Spinal cord (tissue), 10 donors: Measurements from ENCODE around the gene COL24A1. TPM values are rescaled to one million over a fixed set of nuclear protein-coding genes. Genes with fewer than 3 reads are reported as not detected.

Experiments
- DNase-seq, 6 donors: peaks; one replicate each; pipeline versions ENCODE4 v3.0.0 to v3.0.0-alpha.2; 2013 to 2015; ENCODE audit warnings: low spot score in 6 of 6, low read depth in 4 of 6
- H3K27ac ChIP-seq: one replicate; pipeline ENCODE4 v1.5.1; 2013; ENCODE audit warnings: low read depth, low read length, control low read depth
- H3K27me3 ChIP-seq: one replicate; pipeline ENCODE4 v1.6.1; 2013; ENCODE audit warnings: low read length; ENCODE audit not compliant: control insufficient read depth, insufficient read depth
- H3K36me3 ChIP-seq: one replicate; pipeline ENCODE4 v1.6.1; 2013; ENCODE audit warnings: low read length; ENCODE audit not compliant: control insufficient read depth, insufficient read depth
- H3K4me1 ChIP-seq: one replicate; pipeline ENCODE4 v1.6.1; 2013; ENCODE audit warnings: low read length; ENCODE audit not compliant: control insufficient read depth, insufficient read depth
- H3K4me3 ChIP-seq: one replicate; pipeline ENCODE4 v1.5.1; 2013; ENCODE audit warnings: low read depth, low read length, control low read depth
- H3K9me3 ChIP-seq: one replicate; pipeline ENCODE4 v1.6.1; 2013; ENCODE audit warnings: low read length; ENCODE audit not compliant: control insufficient read depth, insufficient read depth
- WGBS: methylation state at CpG from one replicate; pipeline ENCODE4 v1.1.5; 2013; ENCODE audit warnings: missing lambda C conversion rate; ENCODE audit not compliant: insufficient coverage; 5-methylcytosine and 5-hydroxymethylcytosine counted together
- polyA plus RNA-seq, 2 donors: library from polyadenylated mRNA; unstranded; fragments of 120-200 nt; gene quantifications; one replicate each; pipeline ENCODE4 v1.2.1, GENCODE V29; 2013; ENCODE audit not compliant: insufficient read length in 2 of 2
- total RNA-seq, 2 donors: library from RNA; depleted of rRNA in 1 of 2; stranded (reverse); fragments of 120-200 nt in 1 of 2; fragments of >200 nt in 1 of 2; gene quantifications; one replicate each; pipeline versions ENCODE4 v1.2.3 to v1.2.4, GENCODE V29; 2013 to 2014
- donor health status: healthy.

Gene COL24A1
- total and polyA plus RNA-seq, 4 donors, result 1.2 to 1.8 (median 1.5) TPM

DNA sequence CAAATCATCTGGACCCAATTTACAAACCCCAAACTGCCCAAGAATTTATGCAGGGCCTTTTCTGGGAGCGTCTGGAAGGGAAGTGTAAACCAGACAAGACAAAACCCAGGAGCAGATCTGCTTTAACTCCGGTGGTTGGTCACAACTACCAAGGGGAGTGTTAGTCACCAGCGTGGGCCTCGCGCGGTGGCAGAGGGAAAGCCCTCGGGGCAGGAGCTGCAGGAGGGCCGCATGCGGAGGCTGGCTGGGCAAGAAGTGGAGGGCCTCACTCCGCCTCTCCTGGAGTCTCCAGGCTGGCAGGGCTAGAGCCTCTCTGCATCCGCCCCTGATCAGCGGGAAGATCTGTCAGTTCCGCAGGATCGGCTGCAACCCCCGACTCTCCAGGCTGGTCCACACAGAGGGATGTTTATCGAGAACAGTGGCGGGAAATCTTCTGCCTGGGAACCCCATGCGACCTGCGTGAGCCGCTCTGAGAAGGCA, 2.0 kb downstream of the COL24A1 start:
- Histone ChIP-seq H3K4me3 (peak overlapping the region; percentile 53), H3K4me1 (peaks cover 24% of the 10 kb centered on the region), H3K27ac (no peak overlapping the region), H3K9me3 (no peaks in the 10 kb centered on the region), H3K36me3 (no peaks in the 10 kb centered on the region), H3K27me3 (peaks cover 24% of the 10 kb centered on the region)
- 17% methylated on average over 20 of the region's 20 CpGs for WGBS
- peak in 1 of 6 donors; percentile 43 for DNase-seq

DNA sequence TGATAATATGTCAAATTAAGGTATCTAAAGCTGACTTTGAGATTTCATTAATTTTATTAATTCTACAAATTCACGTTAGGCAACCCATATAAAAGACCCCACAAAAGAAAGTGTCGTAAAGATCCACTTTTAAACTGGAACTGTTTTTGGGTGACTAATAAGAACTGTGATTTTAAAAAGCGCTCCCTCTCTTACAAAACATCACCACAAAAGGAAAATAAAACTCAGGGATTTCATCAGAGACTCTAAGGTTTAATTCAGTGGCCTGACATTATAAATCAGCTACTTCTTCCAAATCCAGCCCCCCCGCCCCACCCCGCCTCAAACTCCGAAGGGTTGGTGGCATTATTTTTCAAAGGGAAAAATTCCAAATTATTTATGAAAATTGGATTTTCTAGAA, 2.7 kb downstream of the COL24A1 start:
- H3K4me1 ChIP-seq, result peaks cover 24% of the 10 kb centered on the region
- H3K4me3 ChIP-seq, result no peak overlapping the region
- no CpG with 5 or more reads among the region's 6 CpGs for WGBS
- no peaks in the 10 kb centered on the region for H3K9me3 ChIP-seq
- peaks cover 24% of the 10 kb centered on the region for H3K27me3 ChIP-seq
- H3K27ac ChIP-seq, result no peak overlapping the region
- no peak for DNase-seq
- H3K36me3 ChIP-seq, result no peaks in the 10 kb centered on the region

DNA sequence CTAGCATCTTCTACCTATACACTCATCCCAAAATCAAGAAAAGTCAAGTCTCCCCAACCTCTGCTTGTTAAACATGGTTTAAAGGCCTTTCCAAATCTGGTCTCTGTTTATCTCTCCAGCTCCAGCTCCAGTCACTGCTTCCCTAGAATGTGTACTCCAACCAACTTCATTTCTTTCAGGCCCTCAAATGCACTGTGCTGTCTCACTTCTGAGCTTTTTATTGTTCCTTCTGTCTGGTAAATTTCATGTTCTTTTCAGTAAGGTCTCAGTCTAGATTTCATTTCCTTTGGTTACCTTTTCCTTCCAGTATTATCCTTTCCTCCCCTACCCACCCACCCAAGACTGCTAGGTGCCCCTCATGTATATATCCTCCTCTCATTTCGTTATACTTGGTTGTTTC, 3.7 kb downstream of the COL24A1 start:
- Histone ChIP-seq H3K27ac (no peak overlapping the region), H3K9me3 (no peaks in the 10 kb centered on the region), H3K36me3 (no peaks in the 10 kb centered on the region), H3K27me3 (peaks cover 24% of the 10 kb centered on the region), H3K4me3 (no peak overlapping the region), H3K4me1 (peaks cover 24% of the 10 kb centered on the region)
- no CpG with 5 or more reads among the region's 1 CpG for WGBS
- no peak for DNase-seq

DNA sequence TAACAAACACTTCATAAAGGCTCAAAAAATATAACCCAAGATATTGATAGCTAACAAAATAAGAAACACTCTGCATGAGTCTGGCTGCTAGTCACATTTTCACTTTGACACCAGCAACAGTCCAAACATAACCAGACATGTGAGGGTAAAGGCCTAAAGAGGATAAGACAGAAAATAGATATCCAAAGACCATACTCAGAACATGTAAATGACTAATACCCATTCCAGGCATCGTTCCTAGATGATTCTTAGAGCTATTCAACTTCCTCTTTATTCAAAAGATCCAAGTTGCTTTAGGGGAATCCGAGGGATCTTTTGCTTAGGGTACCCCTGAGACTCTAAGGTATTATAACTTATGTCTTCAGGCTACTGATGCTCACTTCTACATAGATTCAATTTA, 5.1 kb downstream of the COL24A1 start:
- H3K4me1 ChIP-seq, result peaks cover 20% of the 10 kb centered on the region
- DNase-seq, result no peak
- H3K36me3 ChIP-seq, result no peaks in the 10 kb centered on the region
- H3K4me3 ChIP-seq, result no peak overlapping the region
- H3K27ac ChIP-seq, result no peak overlapping the region
- H3K9me3 ChIP-seq, result no peaks in the 10 kb centered on the region
- H3K27me3 ChIP-seq, result peaks cover 24% of the 10 kb centered on the region
- no CpG with 5 or more reads among the region's 2 CpGs for WGBS

DNA sequence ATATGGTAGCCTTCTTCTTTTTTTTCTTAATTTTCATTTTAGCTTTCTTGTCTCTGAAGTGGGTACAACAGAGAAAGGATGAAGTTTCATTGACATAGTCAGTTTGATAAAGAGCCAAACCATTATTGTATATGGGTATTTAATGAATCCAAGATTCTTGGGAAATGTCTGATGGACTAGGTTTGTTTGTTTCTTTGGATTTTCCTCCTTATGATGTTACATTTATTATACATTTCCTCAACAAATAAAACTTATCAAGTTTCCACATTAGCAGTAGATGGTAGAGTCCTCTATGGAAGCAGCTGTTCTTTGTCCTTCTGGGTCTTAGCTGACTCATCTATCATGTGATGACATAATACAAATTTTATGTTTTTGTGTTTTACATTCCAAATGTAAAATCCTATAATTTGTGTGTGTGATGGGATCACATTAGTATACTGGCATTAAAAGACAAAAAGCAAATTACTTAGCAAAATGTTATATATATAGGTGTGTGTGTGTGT, 6.0 kb downstream of the COL24A1 start:
- Histone ChIP-seq H3K9me3 (no peaks in the 10 kb centered on the region), H3K27me3 (peaks cover 16% of the 10 kb centered on the region), H3K4me1 (peaks cover 11% of the 10 kb centered on the region), H3K27ac (no peak overlapping the region), H3K4me3 (no peak overlapping the region), H3K36me3 (no peaks in the 10 kb centered on the region)
- DNase-seq, result no peak

DNA sequence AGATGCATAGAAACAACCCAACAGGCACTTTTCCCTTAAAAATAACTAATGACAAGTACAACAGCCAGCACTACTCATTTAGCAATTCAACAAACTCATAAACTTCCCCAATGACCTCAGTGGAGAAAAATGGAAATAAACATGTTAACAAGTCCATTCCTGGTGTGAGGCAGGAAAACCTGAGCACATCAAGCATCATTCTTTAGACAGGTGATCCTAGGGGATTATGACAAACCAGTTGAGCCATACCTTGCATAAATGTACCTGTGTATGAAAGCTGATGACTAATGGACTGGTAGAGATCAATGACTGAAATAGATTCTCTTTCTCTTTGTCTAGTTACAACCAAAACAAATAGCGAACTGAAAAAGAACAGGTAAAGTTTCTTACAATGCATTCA, 7.0 kb downstream of the COL24A1 start:
- DNase-seq, result no peak
- Histone ChIP-seq H3K27ac (no peak overlapping the region), H3K4me3 (no peak overlapping the region), H3K9me3 (no peaks in the 10 kb centered on the region), H3K27me3 (peaks cover 5% of the 10 kb centered on the region), H3K36me3 (no peaks in the 10 kb centered on the region), H3K4me1 (peaks cover 1% of the 10 kb centered on the region)
- WGBS, result 88% methylated on average over 1 of the region's 1 CpG

DNA sequence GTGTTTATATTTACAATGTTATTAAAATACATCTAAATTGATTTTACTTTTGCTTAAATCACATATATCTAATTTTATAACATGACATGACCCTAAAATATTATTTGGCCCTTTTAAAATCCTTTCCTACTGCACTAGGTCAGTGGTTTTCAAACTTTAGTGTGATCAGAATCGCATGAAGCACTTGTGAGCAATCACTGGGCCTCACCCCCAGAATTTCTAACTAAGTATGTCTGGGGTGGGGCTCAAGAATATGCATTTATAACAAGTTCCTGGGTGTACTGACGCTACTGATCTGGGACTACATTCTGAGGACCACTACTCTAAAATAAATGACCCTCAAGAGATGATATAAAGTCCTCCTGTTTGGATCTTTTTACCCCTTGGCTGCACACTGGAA, 8.8 kb downstream of the COL24A1 start:
- no peak for DNase-seq
- Histone ChIP-seq H3K4me3 (no peak overlapping the region), H3K4me1 (no peaks in the 10 kb centered on the region), H3K27ac (no peak overlapping the region), H3K9me3 (no peaks in the 10 kb centered on the region), H3K27me3 (no peaks in the 10 kb centered on the region), H3K36me3 (no peaks in the 10 kb centered on the region)
- no CpG with 5 or more reads among the region's 2 CpGs for WGBS

DNA sequence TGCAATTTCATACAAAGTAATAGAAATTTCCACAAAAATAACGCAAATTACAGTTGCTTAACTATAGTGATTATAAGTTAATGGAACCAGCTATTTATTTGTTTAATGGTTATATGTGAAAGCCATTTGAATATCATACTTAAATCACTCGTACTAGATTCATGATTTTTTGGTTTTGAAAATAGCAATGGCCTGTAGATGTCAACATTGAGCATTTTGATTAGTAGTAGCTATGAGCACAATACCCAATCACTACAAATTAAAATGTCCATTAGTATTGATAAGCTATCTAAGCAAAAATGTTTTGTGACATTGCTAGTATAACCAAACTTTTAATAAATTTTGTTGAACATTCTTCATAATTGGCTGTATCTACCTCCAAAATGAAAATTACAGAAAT, 10.0 kb downstream of the COL24A1 start:
- Histone ChIP-seq H3K27ac (no peak overlapping the region), H3K36me3 (no peaks in the 10 kb centered on the region), H3K4me3 (no peak overlapping the region), H3K9me3 (no peaks in the 10 kb centered on the region), H3K27me3 (no peaks in the 10 kb centered on the region), H3K4me1 (no peaks in the 10 kb centered on the region)
- no peak for DNase-seq
- WGBS, result no CpG with 5 or more reads among the region's 2 CpGs

DNA sequence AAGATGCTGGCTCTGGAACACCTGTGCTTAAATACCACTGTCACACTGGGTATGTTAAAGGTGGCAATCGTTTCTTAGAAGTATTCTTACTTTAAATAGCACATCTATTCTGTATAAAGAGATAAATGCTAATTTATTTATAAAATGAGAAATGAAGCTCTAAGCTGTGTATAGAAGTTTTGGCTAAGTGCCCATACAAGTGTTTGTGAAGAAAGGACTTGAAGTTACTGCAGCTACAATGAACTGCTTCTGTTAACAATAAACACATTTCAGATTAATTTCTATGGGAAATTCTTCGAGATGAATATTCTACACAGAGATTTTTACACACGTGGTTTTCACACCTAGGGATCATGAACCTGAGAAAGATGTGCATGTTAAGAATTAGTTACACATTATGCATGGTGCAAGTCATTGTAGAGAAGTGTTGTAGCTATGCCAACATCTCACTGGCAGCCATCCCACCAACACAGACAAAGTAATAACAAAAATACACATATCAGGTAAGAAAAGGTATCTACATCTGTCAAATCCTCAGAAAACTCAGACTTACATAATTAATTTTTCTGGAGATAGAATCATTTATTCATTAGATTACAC, 16.2 kb downstream of the COL24A1 start:
- H3K36me3 ChIP-seq, result no peaks in the 10 kb centered on the region
- no peaks in the 10 kb centered on the region for H3K9me3 ChIP-seq
- no peaks in the 10 kb centered on the region for H3K4me1 ChIP-seq
- no peaks in the 10 kb centered on the region for H3K27me3 ChIP-seq
- no CpG with 5 or more reads among the region's 3 CpGs for WGBS
- no peak overlapping the region for H3K4me3 ChIP-seq
- no peak overlapping the region for H3K27ac ChIP-seq
- no peak for DNase-seq

DNA sequence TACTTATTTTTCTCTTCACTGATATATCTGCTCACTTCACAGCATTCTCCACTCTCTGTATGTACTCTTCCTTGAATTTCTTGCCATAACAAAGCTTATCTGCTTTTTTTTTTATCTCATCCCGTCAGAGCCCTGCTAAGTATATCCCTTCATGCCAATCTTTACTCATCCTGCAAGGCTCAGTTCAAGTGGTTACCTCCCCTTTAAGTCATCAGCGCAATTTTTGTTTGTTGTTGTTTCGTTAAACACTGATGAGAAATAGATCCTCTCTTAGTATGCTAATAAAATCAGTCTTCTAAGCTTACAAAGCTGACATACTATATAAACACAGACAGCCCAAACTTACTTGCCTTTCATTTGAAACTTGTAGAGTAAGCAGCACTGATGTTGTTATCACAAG, 17.8 kb downstream of the COL24A1 start:
- H3K4me1 ChIP-seq, result no peaks in the 10 kb centered on the region
- WGBS, result no CpG with 5 or more reads among the region's 3 CpGs
- DNase-seq, result no peak

More for the DNA sequence above, 17.8 kb downstream of the COL24A1 start:
- Histone ChIP-seq H3K4me3 (no peak overlapping the region), H3K36me3 (no peaks in the 10 kb centered on the region), H3K9me3 (no peaks in the 10 kb centered on the region), H3K27ac (no peak overlapping the region), H3K27me3 (no peaks in the 10 kb centered on the region)
